C4-2B (cell line): Measurements from ENCODE around the gene TIMP4.

ENCODE experiments used
- ZFX ChIP-seq: fragments of 450-650 bp; IDR thresholded peaks from 2 replicates; pipeline ENCODE4 v1.6.1; 2017
- TF ChIP-seq, protein P1 (sequence below): fragments of 450-650 bp; conservative IDR thresholded peaks from 2 replicates; pipeline ENCODE4 v1.5.1; 2017; ENCODE audit warnings: mild to moderate bottlenecking

DNA sequence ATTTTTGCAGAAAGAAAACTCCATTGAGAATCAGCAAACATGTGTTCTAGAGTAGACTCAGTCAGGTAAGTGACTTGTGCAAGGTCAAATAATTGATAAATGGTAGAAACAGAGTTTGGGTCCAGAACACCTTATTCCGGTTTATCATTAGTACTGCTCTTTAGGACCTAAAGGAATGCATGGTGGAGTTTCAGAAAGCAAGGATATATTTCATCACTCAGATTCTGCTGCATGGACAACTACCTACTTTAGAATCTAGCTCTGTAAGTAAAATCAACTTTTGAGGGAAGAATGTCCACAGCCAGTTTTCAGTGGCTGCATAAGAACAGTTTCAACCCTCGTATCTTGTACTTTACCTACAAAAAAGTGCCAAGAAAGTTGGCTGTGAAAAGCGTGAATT lies 43.6 kb downstream of the TIMP4 start:
- TF ChIP-seq, protein P1, sequence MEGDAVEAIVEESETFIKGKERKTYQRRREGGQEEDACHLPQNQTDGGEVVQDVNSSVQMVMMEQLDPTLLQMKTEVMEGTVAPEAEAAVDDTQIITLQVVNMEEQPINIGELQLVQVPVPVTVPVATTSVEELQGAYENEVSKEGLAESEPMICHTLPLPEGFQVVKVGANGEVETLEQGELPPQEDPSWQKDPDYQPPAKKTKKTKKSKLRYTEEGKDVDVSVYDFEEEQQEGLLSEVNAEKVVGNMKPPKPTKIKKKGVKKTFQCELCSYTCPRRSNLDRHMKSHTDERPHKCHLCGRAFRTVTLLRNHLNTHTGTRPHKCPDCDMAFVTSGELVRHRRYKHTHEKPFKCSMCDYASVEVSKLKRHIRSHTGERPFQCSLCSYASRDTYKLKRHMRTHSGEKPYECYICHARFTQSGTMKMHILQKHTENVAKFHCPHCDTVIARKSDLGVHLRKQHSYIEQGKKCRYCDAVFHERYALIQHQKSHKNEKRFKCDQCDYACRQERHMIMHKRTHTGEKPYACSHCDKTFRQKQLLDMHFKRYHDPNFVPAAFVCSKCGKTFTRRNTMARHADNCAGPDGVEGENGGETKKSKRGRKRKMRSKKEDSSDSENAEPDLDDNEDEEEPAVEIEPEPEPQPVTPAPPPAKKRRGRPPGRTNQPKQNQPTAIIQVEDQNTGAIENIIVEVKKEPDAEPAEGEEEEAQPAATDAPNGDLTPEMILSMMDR: no peak
- TF ChIP-seq ZFX: no peak
